ENCODE measurements around the gene GABRG3. TPM values are rescaled to one million over a fixed set of nuclear protein-coding genes. Genes with fewer than 3 reads are reported as not detected.

GABRG3 gene
- total and polyA plus RNA-seq, 2 experiments from 2014 or later = 0.10 to 1.4 TPM

DNA sequence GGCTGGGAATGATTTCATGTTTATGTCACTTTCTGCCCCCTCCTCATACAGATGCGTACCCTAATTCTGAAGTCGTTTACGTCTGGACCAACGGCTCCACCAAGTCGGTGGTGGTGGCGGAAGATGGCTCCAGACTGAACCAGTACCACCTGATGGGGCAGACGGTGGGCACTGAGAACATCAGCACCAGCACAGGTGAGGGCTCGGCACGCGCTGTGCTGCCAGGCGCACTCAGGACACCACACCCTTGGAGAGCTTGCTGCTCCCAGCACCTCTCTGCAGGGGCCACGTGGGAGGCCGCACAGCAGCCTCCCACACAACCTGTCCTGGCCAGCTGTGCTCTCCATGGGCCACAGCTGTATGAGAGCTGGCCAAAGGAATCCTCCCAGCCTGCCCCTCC is 33.8 kb upstream of the GABRG3 start:
- Histone ChIP-seq H2AFZ (no peak overlapping the region), H3K79me2 (replicated peaks; ENCODE audit: insufficient read depth) (no peaks in the 10 kb centered on the region), H3K4me2 (no peak overlapping the region), H4K20me1 (replicated peaks; ENCODE audit: insufficient read depth) (no peaks in the 10 kb centered on the region), H3K4me1 (ENCODE audit: insufficient read depth) (no peaks in the 10 kb centered on the region), H3K27me3 (ENCODE audit: insufficient read depth) (no peaks in the 10 kb centered on the region), H3K9me2 (ENCODE audit: insufficient read depth) (no peaks in the 10 kb centered on the region), H3K36me3 (ENCODE audit: insufficient read depth) (no peaks in the 10 kb centered on the region), H3K4me3 (no peak overlapping the region), H3K27ac (ENCODE audit: low read depth) (no peak overlapping the region), H3F3A (replicated peaks; ENCODE audit: low read depth) (no peaks in the 10 kb centered on the region)
- TF ChIP-seq CTCF (conservative IDR thresholded peaks at IDR 0.05; ENCODE audit: low read depth in 2 of 2) (no peak), CREB1 (CRISPR knock-in tag; IDR thresholded peaks at IDR 0.05; ENCODE audit: low read depth) (no peak), NANOG (IDR thresholded peaks at IDR 0.05; ENCODE audit: borderline replicate concordance) (no peak), EZH2 (IDR thresholded peaks at IDR 0.05; ENCODE audit: low read depth, unreplicated experiment) (no peak), ZNF114 (CRISPR knock-in tag; IDR thresholded peaks at IDR 0.05) (no peak), ZNF331 (CRISPR knock-in tag; IDR thresholded peaks at IDR 0.05; ENCODE audit: low read depth) (no peak), EZH2phosphoT487 (IDR thresholded peaks at IDR 0.05; ENCODE audit: unreplicated experiment) (no peak), POLR2AphosphoS5 (IDR thresholded peaks at IDR 0.05; ENCODE audit: low read depth) (no peak), JUNB (IDR thresholded peaks at IDR 0.05; ENCODE audit: unreplicated experiment) (no peak), STAT1 (IDR thresholded peaks at IDR 0.05; ENCODE audit: unreplicated experiment) (no peak)
- TF ChIP-seq, protein P1, sequence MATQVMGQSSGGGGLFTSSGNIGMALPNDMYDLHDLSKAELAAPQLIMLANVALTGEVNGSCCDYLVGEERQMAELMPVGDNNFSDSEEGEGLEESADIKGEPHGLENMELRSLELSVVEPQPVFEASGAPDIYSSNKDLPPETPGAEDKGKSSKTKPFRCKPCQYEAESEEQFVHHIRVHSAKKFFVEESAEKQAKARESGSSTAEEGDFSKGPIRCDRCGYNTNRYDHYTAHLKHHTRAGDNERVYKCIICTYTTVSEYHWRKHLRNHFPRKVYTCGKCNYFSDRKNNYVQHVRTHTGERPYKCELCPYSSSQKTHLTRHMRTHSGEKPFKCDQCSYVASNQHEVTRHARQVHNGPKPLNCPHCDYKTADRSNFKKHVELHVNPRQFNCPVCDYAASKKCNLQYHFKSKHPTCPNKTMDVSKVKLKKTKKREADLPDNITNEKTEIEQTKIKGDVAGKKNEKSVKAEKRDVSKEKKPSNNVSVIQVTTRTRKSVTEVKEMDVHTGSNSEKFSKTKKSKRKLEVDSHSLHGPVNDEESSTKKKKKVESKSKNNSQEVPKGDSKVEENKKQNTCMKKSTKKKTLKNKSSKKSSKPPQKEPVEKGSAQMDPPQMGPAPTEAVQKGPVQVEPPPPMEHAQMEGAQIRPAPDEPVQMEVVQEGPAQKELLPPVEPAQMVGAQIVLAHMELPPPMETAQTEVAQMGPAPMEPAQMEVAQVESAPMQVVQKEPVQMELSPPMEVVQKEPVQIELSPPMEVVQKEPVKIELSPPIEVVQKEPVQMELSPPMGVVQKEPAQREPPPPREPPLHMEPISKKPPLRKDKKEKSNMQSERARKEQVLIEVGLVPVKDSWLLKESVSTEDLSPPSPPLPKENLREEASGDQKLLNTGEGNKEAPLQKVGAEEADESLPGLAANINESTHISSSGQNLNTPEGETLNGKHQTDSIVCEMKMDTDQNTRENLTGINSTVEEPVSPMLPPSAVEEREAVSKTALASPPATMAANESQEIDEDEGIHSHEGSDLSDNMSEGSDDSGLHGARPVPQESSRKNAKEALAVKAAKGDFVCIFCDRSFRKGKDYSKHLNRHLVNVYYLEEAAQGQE (IDR thresholded peaks at IDR 0.05; ENCODE audit: unreplicated experiment) = no peak
- TF ChIP-seq, protein P2, sequence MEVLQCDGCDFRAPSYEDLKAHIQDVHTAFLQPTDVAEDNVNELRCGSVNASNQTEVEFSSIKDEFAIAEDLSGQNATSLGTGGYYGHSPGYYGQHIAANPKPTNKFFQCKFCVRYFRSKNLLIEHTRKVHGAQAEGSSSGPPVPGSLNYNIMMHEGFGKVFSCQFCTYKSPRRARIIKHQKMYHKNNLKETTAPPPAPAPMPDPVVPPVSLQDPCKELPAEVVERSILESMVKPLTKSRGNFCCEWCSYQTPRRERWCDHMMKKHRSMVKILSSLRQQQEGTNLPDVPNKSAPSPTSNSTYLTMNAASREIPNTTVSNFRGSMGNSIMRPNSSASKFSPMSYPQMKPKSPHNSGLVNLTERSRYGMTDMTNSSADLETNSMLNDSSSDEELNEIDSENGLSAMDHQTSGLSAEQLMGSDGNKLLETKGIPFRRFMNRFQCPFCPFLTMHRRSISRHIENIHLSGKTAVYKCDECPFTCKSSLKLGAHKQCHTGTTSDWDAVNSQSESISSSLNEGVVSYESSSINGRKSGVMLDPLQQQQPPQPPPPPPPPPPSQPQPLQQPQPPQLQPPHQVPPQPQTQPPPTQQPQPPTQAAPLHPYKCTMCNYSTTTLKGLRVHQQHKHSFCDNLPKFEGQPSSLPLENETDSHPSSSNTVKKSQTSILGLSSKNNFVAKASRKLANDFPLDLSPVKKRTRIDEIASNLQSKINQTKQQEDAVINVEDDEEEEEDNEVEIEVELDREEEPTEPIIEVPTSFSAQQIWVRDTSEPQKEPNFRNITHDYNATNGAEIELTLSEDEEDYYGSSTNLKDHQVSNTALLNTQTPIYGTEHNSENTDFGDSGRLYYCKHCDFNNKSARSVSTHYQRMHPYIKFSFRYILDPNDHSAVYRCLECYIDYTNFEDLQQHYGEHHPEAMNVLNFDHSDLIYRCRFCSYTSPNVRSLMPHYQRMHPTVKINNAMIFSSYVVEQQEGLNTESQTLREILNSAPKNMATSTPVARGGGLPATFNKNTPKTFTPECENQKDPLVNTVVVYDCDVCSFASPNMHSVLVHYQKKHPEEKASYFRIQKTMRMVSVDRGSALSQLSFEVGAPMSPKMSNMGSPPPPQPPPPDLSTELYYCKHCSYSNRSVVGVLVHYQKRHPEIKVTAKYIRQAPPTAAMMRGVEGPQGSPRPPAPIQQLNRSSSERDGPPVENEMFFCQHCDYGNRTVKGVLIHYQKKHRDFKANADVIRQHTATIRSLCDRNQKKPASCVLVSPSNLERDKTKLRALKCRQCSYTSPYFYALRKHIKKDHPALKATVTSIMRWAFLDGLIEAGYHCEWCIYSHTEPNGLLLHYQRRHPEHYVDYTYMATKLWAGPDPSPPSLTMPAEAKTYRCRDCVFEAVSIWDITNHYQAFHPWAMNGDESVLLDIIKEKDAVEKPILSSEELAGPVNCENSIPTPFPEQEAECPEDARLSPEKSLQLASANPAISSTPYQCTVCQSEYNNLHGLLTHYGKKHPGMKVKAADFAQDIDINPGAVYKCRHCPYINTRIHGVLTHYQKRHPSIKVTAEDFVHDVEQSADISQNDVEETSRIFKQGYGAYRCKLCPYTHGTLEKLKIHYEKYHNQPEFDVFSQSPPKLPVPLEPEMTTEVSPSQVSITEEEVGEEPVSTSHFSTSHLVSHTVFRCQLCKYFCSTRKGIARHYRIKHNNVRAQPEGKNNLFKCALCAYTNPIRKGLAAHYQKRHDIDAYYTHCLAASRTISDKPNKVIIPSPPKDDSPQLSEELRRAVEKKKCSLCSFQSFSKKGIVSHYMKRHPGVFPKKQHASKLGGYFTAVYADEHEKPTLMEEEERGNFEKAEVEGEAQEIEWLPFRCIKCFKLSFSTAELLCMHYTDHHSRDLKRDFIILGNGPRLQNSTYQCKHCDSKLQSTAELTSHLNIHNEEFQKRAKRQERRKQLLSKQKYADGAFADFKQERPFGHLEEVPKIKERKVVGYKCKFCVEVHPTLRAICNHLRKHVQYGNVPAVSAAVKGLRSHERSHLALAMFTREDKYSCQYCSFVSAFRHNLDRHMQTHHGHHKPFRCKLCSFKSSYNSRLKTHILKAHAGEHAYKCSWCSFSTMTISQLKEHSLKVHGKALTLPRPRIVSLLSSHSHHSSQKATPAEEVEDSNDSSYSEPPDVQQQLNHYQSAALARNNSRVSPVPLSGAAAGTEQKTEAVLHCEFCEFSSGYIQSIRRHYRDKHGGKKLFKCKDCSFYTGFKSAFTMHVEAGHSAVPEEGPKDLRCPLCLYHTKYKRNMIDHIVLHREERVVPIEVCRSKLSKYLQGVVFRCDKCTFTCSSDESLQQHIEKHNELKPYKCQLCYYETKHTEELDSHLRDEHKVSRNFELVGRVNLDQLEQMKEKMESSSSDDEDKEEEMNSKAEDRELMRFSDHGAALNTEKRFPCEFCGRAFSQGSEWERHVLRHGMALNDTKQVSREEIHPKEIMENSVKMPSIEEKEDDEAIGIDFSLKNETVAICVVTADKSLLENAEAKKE (CRISPR knock-in tag; IDR thresholded peaks at IDR 0.05) = no peak
- TF ChIP-seq, protein P3, sequence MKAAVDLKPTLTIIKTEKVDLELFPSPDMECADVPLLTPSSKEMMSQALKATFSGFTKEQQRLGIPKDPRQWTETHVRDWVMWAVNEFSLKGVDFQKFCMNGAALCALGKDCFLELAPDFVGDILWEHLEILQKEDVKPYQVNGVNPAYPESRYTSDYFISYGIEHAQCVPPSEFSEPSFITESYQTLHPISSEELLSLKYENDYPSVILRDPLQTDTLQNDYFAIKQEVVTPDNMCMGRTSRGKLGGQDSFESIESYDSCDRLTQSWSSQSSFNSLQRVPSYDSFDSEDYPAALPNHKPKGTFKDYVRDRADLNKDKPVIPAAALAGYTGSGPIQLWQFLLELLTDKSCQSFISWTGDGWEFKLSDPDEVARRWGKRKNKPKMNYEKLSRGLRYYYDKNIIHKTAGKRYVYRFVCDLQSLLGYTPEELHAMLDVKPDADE (IDR thresholded peaks at IDR 0.05) = no peak
- H3K4me3 Mint-ChIP-seq = no peak overlapping the region
- DNase-seq (ENCODE audit: low spot score) (no peak), ATAC-seq (no peak)
- H3K36me3 Mint-ChIP-seq (ENCODE audit: low read depth) = peaks cover 2% of the 10 kb centered on the region; the same call in 2 of the 3 replicates
- H3K27me3 Mint-ChIP-seq (ENCODE audit: insufficient read depth, low read depth, poor library complexity) = peaks cover 3% of the 10 kb centered on the region
- H3K27ac Mint-ChIP-seq = no peak overlapping the region
- H3K9me3 Mint-ChIP-seq = no peaks in the 10 kb centered on the region
- H3K4me1 Mint-ChIP-seq = no peaks in the 10 kb centered on the region

Data from GM23338 (cell line).